ENCODE measurements around the gene ARG2.

DNA sequence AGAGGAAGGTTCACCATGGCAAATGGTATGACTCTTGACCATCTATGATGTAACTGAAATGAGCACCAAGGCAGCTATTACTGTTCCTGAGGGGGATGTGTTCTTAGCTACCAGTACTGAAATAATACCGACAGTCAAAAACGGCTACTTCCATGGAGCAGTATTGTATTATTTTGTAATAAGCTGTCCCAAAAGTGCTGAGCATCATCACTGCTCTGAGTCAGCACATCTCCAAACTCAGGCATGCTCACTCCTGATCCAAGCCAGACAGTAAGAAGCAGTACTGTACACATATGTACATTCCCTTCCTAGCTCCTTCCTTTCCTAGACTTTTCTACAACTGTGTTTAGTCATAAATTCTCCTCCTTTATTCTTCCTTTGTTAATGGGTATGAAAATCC, 46.1 kb downstream of the ARG2 start:
- TF ChIP-seq, protein P1, sequence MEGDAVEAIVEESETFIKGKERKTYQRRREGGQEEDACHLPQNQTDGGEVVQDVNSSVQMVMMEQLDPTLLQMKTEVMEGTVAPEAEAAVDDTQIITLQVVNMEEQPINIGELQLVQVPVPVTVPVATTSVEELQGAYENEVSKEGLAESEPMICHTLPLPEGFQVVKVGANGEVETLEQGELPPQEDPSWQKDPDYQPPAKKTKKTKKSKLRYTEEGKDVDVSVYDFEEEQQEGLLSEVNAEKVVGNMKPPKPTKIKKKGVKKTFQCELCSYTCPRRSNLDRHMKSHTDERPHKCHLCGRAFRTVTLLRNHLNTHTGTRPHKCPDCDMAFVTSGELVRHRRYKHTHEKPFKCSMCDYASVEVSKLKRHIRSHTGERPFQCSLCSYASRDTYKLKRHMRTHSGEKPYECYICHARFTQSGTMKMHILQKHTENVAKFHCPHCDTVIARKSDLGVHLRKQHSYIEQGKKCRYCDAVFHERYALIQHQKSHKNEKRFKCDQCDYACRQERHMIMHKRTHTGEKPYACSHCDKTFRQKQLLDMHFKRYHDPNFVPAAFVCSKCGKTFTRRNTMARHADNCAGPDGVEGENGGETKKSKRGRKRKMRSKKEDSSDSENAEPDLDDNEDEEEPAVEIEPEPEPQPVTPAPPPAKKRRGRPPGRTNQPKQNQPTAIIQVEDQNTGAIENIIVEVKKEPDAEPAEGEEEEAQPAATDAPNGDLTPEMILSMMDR (IDR thresholded peaks at IDR 0.05): no peak
- TF ChIP-seq POLR2A (IDR thresholded peaks at IDR 0.05): no peak
